T-helper 2 cell treated with Interferon-gamma antibody and Interleukin-4, amounts not matched to agents 100 ng/mL and 5 ng/mL, for 36 hours (primary cell): ENCODE results near the gene MYPN. TPM values are rescaled to one million over a fixed set of nuclear protein-coding genes. Genes with fewer than 3 reads are reported as not detected.

Experiments
- intact Hi-C: fragments of 100-400 bp; cut with micrococcal nuclease; formaldehyde crosslinking; loops from one replicate; pipeline ENCODE4 v1.15.1; 2023
- total RNA-seq: library from RNA; stranded (reverse); gene quantifications from 2 replicates; pipeline ENCODE4 v1.2.3, GENCODE V29; 2022

MYPN gene
- total RNA-seq, 1 donor from 2014 or later, result not detected

DNA sequence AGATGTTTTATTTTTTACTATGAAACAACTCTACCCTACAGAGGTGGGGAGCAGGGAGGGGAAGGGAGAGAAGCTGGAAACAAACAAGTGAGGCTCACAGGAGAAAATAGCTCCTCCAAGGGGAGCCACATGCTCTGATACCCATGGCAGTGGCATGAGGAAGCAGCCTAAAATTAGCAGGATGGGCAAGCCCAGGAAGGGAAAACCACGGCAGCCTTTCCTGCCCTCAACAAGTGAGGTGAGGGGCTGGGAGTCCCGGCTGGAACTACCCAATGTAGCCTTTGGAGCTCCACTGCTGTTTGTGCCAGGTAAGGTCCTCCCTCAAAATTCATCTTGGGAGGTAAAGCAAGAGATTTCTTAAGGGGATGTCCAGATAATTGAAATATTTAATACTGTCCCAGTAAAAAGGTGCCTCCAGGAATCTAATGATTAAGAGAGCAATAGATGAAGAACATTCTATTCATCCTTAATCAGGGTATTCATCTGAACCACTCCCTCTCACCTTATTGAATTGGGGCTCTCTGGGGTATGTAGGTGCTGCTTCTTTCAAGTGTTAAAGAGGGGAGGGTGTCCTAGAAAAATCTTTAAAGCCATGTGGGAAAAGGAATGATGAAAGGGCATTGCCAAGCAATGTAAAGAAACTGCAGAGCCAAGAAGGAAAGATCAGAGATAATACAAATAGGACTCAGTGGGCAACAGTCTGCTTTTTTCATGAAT lies 21.4 kb upstream of the MYPN start:
- intact Hi-C loops, result loop anchor here (1.0 kb wide), 1 partner anchor 8 kb away; no protein-coding TSS in a partner anchor

- intact Hi-C loops, result loop anchor here (1.0 kb wide), 1 partner anchor 8 kb away; no protein-coding TSS in a partner anchor
Observed at GRCh38 chr10:68088740-68089139, 20.5 kb upstream of the MYPN start.

DNA sequence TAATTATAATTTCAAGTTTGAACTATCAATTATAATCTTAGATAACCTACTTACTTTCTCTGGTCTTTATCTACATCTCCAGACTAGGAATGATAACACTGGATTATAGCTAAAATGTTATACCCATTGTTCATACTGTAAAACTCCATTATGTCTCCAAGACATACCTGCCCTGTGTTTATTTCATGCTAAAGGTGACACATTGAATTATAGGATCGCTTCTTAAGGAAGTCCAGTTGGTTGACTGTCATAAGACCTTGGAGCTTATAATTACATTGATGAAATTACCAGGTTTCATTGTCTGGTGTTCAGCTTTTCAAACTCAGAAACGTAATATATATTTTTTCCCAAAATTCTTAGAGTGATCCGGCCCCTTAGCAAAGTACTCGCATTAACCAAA lies 18.7 kb upstream of the MYPN start:
- intact Hi-C loops, result no loop called here

DNA sequence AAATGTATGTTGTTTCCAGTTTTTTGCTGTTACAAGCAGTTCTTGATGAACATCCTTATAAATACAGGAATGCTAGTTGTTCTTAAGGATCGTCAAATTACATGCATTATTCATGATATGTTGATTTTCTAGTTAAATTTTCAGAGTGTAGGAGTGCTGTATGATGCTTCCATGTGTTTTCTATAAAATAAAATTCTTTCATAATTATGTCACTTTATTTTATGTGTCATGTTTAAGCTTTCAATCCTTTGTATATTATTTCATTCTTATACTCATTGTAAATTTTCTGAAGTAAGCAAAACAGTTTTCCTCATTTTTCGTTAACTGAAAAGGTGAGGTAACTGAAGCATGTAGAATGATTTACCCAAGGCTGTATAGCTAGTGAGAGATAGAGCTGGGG lies 16.8 kb upstream of the MYPN start:
- intact Hi-C loops, result no loop called here

DNA sequence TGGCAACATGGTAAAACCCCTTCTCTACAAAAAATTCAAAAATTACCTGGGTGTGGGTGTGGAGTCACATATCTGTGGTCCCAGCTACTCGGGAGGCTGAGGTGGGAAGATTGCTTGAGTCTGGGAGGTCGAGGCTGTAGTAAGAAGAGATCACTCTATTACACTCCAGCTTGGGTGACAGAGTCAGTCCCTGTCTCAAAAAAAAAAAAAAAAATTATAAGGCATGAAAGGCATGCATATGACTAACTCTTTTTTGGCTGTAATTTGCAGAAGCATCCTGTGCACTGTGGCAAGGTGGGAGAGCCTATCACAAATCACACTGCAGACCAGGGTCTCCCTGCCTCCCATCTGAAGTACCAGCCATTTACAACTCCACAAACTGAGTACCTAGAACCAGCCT lies 14.1 kb upstream of the MYPN start:
- intact Hi-C loops, result no loop called here

DNA sequence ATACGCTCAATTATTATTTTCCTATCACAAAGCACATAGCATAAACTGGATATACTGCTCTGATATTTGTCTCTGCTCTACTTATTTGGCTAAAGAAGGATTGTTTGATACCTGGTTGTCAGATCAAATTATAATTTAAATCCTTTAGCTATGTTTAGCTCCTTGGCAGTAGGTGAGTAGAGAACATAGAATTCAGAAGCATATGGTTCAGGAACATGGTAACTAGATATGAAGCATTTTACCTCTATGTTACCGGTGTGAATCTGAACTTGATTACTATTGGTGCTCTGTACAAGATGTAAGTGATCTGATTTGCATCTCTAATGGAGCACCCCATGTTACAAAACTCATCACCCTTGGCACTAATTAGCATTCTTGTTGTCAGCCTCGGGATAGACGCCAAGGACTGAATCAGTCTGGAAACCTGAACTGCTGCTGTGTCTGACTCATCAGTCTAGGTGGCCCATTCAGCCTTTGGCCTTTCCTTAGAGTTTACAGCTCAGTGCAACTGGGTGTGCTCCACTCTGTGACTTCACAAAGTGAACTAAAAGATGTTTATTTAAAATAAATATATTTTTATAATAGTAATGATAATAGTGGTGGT lies 12.3 kb upstream of the MYPN start:
- intact Hi-C loops, result no loop called here

GRCh38 chr10:68099736-68100135 lies 9.6 kb upstream of the MYPN start:
- intact Hi-C loops, result no loop called here

DNA sequence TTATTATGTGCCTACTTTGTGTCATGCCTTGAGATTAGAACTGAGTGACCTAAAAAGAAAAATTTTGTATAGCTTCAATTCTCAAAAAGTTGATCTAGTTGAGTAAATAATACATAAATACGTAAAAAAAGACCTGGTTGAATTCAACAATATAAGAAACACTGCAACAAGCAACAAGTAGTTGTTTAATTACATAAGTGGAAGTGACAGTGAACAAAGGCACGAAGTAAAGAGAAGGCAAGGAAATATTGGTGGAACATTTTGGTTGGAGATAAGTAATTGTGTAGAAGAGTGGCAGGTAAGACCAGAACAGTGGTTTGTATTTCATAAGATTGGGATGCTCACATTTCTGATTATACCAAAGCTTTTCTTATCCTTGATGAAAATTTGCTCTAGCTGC lies 8.2 kb upstream of the MYPN start:
- intact Hi-C loops, result no loop called here

- intact Hi-C loops, result no loop called here
Observed at GRCh38 chr10:68103261-68103878, 5.9 kb upstream of the MYPN start.

GRCh38 chr10:68103901-68104300 lies 5.4 kb upstream of the MYPN start:
- intact Hi-C loops, result no loop called here

GRCh38 chr10:68105820-68106219 lies 3.5 kb upstream of the MYPN start:
- intact Hi-C loops, result no loop called here

DNA sequence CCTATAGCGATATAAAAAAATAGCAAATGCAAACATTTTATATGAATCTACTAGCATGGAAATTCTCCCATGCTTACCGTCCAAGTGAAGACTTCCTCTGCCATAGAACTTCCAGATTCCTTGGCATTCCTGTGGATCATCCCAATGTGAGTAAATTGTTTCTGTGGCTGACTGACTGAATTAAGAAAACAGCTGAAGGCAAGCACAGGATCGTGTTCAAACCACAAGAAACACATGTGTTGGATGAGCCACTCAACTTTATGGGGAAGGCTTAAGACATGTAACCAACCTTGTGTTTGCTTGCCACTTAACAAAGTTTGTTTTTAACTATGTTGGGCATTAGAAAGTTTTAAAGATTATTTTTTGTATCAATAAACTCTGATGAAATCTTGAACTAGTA lies 2.6 kb upstream of the MYPN start:
- intact Hi-C loops, result no loop called here

GRCh38 chr10:68107651-68108050 lies 1.6 kb upstream of the MYPN start:
- intact Hi-C loops, result no loop called here

DNA sequence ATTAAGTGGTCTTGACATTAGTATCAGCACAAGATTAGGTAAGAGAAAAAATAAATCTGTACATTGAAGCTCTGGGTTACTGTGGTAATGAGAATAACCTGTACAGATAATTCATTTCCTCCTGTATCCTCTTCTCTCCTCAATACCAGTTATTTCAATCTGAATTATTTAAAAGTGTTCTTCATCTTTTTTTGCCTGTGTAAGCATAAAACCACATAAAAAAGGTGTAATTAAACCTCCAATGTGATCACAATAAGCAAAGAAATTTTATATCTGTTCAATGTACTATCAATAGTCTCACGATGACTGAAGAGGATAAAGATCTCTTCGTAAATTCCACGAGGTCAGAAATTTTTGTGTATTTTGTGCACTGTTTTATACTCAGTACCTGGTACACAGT lies 1.2 kb upstream of the MYPN start:
- intact Hi-C loops, result no loop called here

GRCh38 chr10:68108653-68109052 lies 635 bp upstream of the MYPN start:
- intact Hi-C loops, result no loop called here

GRCh38 chr10:68110027-68110426 lies 739 bp downstream of the MYPN start:
- intact Hi-C loops, result no loop called here

- intact Hi-C loops, result no loop called here
Observed at GRCh38 chr10:68111584-68111983, 2.3 kb downstream of the MYPN start.

DNA sequence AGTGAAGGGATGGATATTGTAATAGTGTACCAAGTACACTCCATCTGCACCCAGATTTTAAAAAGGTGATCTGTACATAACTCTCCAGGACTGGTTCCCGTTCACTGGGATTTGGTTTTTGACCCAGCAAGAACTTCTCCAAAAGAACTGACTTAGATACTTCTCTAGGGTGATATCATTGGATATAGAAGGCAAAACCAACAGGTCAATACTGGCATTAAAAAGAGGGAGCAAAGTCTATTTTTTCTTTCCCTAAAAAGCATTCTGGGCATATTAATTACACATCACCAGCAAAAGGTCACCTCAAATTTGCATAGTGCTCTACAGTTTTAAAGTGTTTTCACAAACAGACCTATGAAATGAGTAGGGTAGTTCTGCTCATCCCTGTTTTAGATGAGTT lies 3.5 kb downstream of the MYPN start:
- intact Hi-C loops, result no loop called here

- intact Hi-C loops, result no loop called here
Observed at GRCh38 chr10:68118657-68119056, 9.4 kb downstream of the MYPN start.

DNA sequence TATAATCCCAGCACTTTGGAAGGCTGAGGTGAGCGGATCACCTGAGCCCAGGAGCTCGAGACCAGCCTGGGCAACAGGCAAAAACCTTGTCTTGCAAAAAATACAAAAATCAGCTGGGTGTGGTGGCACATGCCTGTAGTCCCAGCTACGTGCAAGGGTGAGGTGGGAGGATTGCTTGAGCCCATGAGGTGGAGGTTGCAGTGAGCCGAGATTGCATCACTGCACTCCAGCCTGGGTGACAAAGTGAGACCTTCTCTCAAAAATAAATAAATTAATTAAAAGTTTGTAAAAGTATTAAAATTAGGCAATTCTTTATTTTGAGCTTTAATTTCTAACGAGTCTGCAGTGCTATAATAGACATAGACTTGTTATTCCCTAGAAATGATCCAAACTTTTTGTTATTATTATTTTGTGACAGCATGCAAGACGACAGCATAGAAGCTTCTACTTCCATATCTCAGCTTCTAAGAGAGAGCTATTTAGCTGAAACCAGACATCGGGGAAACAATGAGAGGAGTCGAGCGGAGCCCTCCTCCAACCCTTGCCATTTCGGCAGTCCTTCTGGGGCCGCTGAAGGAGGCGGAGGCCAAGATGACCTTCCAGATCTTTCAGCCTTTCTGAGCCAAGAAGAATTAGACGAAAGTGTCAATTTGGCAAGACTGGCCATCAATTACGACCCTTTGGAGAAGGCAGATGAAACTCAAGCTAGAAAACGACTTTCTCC lies 11.9 kb downstream of the MYPN start:
- intact Hi-C loops, result no loop called here

DNA sequence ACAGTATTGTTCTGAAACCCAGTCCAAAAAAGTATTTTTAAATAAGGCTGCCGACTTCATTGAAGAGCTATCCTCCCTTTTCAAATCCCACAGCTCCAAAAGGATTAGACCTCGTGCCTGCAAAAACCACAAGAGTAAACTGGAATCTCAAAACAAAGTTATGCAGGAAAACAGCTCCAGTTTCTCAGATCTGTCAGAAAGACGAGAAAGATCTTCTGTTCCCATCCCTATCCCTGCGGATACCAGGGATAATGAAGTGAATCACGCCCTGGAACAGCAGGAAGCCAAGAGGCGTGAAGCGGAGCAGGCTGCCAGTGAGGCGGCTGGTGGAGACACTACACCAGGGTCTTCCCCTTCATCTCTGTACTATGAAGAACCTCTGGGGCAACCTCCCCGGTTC lies 12.6 kb downstream of the MYPN start:
- intact Hi-C loops, result no loop called here

DNA sequence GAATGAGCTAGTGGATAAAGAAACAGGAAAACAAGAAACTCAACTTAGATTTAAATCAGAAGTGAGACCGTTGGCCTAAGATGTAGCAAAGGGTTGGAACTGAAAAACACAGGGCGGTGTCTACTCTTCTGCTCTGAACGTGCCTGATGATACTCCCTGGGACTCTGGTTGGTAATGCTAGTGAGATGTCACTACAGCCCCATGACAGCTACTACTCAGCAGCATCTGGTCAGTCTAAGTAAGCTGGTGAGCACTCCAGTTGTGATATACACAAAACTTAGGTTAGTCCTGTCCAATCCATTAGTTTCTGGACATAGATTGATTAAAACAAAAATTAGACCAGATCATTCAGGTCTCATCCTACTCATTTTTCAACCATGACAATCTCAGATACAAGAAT lies 15.4 kb downstream of the MYPN start:
- intact Hi-C loops, result no loop called here
